C1 segment of cervical spinal cord (tissue), 14 donors: ENCODE measurements around the gene FAM98C.
"Not testable (repeated sequence)": the region's sequence is repeated elsewhere in the genome, so short reads cannot be mapped to it uniquely, and the experiment has no call there.

Experiments used
- DNase-seq, 14 donors: peaks; one replicate each; lab custom pipeline; 2025; lab: John Stamatoyannopoulos, UW

The FAM98C gene

DNA sequence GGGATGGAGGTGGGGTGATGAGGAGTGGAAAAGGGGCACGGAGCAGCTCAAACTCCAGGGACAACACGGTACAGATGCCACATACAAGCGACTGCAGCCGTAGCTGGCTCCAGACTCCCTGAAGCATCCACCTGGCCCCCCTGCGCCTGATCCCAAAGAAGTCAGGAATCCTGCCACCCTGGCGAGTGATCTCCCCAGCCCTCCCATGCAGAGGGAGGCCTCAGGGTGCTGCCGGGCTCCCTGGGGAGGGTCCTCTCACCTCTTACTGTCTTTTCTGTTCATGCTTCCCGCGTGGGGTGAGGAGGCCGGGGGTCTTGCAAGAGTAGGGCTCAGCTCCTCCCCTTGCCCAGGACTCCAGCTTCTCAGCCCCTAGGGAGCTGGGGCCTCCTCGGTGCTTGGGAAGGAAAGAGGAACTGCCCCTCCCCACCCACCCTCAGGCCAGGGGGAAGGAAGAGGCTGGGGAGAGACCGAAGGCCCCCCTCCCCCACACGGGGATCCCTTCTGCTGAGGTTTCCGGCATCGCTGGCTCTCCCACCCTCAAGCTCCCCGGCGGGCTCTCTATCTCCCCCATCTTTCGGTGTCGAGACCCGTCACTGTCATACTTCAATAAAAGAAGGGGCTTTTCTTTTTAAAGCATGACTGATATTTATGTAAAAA is 23.0 kb downstream of the FAM98C start, which contains the start of gene RASGRP4:
Gene RASGRP4 (minus strand): TSS at position 410 of the 657 bp plus-strand sequence. CDS start 128 bp downstream, at position 282.
- peak in 6 of 14 donors; percentile 1 to 44 (median 6) for DNase-seq

DNA sequence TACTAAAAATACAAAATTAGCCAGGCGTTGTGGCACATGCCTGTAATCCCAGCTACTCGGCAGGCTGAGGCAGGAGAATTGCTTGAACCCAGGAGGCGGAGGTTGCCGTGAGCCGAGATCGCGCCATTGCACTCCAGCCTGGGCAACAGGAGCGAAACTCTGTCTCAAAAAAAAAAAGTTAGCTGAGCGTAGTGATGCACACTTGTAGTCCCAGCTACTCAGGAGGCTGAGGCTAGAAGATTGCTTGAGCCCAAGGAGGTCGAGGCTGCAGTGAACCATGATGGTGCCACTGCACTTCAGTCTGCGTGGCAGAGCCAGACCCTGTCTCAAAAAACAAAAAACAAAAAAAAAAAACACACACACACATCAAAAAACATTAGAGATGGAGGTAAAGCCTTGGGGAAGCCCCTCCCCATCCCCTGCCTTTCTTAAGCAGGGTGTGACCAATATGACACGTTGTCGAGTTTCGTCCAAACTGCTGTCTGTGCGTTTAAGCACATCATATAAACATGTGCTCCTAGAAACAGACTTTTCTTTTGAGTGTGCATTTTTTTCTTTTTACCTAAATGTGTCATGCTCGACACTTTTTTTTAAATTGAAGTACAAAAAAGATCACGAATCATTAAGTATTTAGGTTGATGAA is 24.3 kb downstream of the FAM98C start:
- not testable (repeated sequence) for DNase-seq

DNA sequence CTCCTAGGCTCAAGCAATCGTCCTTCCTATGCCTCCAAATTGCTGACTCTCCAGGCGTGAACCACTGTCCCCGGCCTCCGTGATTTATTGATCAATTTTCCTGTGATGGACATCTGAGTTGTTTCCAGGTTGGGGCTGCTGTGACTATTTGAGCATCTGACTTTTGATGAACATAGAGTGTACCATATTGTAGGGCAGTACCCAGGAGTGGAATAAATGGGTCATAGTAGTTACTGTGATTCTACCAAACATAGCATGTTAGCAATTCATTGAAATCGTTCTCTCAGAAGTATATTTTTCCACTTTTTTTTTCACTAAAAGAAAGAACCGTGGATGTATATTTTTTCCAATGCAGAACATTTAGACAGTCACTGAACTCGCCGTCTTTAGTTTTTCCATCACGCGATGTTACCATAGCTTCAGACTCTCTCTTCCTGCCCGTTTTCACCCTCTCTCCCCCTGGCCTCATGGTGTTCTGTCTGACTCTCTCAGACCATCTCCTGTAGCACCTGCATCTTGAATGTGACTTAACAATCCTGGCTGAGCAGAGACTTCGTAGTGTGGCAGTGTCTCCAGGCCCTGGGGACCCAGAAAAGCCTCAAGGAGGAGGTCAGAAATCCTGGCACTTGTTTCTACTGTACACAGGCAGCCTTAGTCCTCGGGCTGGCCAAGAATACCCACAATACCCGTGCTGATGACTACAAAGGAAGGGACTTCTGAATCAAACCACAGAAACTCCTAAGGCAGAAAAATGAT is 26.3 kb downstream of the FAM98C start:
- DNase-seq = no peak

DNA sequence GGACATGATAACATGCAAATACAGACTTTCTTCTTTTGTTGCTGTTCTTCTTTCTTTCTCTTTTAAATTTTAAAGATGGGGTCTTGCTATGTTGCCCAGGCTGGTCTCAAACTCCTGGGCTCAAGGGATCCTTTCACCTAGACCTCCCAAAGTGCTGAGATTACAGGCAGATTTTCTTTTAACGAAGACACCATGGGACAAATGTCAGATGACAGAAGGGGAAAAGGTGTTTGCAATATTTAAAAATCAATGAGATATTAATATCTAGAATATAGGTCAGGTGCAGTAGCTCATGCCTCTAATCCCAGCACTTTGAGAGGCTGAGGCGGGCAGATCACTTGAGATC is 26.9 kb downstream of the FAM98C start:
- DNase-seq = no peak

DNA sequence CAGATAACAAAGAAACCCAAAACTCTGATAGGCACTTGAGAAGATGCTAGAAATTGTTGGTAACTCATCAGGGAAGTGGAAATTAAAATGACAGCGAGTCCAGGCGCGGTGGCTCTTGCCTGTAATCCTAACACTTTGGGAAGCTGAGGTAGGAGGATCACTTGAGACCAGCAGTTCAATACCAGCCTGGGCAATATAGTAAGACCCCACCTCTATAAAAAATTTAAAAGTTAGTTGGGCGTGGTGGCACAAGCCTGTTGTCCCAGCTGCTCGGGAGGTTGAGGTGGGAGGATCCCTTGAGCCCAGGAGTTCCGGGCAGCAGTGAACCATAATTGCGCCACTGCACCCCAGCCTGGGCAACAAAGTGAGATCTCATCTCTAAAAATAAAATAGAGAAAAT is 28.0 kb downstream of the FAM98C start:
- DNase-seq = no peak

DNA sequence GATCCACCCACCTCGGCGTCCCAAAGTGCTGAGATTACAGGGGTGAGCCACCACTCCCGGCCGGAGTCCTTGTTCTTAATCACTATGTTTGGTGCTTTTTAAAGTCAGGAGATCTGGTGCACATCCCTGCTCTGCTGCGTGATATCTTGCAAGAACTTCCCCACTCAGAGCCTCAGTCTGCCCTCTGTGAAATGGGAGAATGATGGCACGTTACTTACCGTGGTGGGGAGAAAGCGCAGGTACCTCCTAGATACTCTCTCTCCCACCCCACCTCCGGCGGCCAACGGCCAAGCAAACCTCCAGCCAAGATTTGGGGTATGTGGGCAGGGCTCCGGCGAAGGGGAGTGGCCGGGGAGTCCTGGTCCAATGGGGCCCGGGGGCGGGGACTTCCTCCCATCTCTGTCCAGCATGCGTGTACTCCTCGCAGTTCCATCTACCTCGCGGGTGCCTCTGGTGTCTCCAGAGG is 30.4 kb downstream of the FAM98C start, which contains the start of gene RYR1:
Gene RYR1 (plus strand): TSS at position 424 of the 466 bp plus-strand sequence. CDS start 139 bp downstream, outside the sequence.
- peak in 10 of 14 donors; percentile 2 to 69 (median 30) for DNase-seq

DNA sequence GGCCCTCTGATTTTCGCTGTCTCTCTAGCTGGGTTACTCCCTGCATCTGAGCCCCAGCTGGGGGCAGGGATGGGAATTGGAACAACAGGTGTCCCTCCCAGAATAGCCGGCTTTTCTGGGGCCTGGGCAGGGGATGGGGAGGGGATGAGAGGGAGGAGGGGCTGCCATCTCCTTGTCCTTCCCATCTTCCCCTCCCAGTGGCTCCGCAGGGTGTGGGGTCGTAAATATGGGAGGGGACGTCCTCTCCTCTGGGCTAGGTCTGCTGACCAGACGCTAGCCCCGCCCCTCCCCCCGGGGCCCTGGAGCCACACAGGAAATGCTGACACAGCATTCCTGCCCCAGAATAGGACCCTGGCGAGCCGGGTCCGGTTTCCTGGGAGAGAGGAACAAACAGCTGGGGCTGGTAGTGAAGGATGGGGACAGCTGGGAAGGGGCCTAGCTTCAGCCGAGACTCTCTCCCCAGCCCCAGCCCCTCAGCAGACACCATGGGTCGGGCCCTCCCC is 31.7 kb downstream of the FAM98C start:
- peak in 9 of 14 donors; percentile 6 to 67 (median 28) for DNase-seq

DNA sequence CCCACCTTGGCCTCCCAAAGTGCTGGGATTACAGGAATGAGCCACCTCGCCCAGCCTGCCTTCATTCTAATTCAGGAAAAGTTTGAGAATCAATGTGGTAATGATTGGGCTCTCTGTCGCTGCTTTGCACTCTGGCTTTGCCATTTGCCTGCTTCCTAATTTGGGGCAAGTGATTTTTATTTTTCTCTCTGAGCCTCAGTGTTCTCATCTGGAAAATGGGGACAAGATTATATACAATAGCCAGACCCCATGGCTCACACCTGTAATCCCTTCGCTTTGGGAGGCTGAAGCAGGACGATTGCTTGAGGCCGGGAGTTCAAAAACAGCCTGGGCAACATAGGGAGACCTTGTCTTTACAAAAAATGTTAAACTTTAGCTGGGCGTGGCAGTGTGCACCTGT is 34.4 kb downstream of the FAM98C start:
- DNase-seq = no peak

DNA sequence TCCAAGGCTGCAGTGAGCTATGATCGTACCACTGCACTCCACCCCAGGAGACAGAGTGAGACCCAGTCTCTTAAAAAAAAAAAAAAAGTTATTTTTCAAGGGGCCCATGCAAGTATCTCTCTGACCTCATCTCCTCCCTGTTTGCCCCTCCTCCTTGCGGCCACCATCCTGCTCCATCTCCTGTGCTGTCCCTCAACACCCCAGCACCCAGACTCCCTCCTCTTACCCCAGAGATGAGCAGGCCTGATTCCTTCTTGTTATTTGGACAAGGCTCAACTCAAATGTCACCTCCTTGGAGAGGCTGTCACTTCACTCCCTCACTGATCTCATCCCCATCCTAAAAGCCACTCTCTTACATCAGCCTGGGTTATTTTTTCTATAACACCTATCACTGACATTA is 35.0 kb downstream of the FAM98C start:
- no peak for DNase-seq

DNA sequence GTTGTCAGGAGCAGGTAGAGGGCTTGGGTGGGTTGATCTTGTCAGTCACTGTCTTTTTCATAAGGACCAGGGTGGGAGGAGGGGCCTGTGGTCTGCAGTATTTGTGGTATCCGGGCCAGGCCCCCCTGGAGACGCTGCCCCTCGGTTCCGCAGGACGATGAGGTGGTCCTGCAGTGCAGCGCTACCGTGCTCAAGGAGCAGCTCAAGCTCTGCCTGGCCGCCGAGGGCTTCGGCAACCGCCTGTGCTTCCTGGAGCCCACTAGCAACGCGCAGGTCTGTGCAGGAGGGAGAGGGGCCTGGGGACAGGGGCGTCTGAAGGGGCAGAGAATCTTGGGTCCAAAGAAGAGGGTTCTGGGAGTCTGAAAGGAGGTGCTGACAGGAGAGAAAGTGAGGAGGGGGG is 37.7 kb downstream of the FAM98C start:
- no peak for DNase-seq

DNA sequence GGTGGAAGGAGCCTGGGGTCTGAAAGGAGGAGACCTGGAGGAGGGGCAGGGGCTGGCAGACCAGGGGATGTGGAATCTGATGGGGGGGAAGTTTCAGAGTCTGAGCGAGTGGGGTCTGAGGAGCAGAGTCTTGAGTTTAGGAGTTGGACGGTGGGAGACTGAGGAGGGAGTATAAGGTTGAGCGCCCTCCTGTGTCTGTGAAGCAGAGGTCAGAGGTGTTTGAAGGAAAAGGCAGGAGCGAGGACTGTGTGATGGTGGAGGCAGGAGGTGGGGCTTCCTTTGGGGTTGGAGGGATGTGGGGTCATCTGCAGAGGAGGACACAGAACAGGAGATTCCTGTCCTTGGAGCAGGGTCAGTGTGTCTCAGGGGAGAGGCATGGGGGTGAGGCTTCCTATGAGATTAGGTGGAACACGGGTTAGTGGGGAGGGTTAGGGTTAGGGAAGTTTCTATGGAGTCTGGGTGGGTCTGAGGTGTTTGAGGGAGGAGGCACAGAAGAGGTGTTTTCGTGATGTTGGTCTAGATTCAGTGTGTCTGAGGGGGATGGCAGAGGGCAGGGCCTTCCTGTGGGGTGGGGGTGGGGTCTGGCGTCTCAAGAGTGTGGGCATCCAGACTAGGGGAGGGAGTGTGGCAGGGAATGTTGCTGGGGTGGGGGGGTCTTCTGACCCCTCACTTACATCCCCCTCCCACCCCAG is 38.9 kb downstream of the FAM98C start:
- DNase-seq = no peak

DNA sequence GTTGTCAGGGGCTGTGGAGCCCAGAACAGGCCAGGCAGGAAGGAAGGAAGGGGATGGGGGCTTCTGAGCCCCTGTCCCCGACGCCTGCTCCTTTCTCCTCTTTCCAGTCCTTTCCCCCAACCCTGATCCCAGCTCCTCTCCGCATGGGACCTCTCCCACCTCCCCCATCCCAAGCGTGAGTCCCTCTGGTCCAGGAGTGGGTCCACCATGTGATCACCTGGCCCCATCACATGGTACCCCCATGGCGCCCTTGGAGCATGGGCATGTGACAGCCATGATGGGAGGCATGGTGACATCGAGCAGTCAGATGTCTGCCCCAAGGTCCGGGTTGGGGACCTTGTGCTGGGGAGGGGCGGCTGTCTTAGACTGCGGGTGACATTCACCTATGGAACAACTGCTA is 39.8 kb downstream of the FAM98C start:
- no peak for DNase-seq

DNA sequence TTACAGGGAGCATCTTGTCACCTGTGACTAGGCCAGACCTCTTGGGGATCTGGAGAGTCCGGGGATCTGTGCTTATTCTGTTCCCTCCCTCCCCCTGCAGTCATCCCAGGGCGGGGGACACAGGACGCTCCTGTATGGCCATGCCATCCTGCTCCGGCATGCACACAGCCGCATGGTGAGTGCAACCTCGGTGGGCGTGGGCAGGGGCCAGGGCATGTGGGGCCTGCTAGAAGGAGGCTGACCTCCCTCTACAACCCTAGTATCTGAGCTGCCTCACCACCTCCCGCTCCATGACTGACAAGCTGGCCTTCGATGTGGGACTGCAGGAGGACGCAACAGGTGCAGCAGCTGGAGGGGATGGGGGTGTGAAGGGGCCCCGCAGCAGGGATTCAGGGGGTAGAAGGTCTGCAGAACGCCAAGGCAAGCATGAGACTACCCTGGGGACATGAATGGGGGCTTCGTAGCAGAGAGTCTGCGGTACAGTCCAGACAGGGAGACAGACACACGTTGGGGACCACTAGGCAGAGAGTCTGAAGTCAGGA is 40.6 kb downstream of the FAM98C start:
- no peak for DNase-seq

DNA sequence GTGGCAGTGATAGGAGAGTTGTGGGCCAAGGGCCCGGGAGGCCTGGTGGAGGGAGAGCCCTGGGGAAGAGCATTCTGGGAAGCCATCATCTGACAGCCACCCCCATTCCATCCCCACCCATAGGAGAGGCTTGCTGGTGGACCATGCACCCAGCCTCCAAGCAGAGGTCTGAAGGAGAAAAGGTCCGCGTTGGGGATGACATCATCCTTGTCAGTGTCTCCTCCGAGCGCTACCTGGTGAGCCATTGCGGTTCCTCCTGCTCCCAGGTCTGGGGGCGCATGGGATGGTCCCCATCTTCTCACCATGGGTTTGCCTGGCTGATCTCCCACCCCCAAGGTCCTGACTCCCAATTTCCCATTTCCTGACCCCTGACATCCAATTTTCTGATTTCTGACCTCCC is 41.1 kb downstream of the FAM98C start:
- no peak for DNase-seq

DNA sequence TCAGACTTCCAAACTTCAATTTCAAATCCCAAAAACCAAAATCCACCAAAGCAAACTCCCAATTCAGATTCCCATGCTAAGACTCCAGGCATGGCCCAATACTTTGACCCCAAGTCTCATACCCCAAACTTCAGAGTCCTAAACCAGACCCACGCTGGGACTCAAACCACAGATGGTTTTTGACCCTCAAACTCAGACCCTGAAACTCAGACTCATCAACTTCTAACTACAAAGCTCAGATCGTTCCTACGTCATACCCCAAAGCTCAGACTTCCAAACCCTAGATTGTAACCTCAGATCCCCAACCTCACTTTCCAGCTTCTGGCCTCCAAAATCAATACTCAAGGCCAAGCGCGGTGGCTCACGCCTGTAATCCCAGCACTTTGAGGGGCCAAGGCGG is 42.5 kb downstream of the FAM98C start:
- no peak for DNase-seq

DNA sequence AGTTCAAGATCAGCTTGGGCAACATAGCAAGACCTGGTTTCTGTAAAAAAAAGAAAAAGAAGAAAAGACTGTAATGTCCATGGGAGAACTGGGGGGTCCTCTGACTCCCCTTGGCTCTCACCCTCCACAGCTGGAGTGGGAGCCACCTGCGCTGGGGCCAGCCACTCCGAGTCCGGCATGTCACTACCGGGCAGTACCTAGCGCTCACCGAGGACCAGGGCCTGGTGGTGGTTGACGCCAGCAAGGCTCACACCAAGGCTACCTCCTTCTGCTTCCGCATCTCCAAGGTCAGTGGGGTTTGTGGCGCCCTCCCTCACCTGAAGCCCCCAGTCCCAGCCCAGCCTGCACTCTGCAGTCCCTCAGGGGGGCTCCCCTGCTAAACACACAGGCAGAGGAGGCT is 45.3 kb downstream of the FAM98C start:
- no peak for DNase-seq

DNA sequence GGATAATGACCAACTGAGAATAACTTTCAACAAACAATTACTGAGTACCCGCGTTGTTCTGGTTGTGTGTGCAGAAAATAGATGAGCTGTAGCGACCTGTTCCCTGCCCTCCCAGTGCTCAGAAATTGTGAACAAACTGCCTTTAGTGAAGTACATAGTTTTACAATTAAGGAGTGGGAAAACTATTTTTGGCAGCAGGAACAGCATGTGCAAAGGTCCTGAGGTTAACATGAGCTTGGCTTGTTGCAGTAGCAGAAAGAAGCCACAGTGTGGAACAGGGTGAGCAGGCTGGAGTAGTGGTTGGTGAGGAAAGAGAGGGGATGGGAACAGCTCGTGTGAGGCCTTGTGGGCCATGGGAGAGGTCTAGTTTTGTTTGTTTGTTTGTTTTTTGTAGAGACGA is 46.6 kb downstream of the FAM98C start:
- DNase-seq = no peak

DNA sequence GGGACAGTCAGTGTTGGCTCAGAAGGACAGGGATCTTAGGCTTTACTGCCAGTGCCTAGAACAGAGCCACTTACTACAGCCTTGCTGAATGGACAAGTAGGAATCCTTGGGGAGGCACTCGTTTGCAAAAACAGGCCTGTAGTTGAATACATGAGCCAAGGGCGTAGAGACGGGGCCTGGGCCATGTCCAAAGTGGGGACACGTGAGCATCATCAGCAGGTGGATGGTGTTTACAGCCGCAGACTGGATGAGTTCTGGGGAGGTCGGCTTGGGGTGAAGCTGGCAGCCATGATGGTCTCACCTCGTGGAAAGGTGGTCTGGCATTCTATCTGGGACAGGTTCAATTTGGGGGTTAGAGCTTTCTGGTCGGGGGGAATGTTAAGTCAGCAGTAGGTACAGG is 48.1 kb downstream of the FAM98C start:
- no peak for DNase-seq

DNA sequence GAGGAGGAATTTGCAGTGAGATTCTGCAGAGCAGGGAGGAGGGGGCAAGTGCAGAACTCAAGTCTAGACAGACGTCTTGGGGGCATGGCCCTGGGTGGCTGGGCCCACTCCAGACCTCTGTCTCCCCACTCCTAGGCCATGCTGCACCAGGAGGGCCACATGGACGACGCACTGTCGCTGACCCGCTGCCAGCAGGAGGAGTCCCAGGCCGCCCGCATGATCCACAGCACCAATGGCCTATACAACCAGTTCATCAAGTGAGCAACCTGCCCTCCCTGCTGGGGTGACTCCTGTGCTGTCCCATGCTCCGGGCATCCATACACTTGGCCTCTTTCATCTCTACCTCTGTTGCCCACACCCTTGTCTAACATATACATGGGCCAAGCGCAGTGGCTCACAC is 48.7 kb downstream of the FAM98C start:
- no peak for DNase-seq

DNA sequence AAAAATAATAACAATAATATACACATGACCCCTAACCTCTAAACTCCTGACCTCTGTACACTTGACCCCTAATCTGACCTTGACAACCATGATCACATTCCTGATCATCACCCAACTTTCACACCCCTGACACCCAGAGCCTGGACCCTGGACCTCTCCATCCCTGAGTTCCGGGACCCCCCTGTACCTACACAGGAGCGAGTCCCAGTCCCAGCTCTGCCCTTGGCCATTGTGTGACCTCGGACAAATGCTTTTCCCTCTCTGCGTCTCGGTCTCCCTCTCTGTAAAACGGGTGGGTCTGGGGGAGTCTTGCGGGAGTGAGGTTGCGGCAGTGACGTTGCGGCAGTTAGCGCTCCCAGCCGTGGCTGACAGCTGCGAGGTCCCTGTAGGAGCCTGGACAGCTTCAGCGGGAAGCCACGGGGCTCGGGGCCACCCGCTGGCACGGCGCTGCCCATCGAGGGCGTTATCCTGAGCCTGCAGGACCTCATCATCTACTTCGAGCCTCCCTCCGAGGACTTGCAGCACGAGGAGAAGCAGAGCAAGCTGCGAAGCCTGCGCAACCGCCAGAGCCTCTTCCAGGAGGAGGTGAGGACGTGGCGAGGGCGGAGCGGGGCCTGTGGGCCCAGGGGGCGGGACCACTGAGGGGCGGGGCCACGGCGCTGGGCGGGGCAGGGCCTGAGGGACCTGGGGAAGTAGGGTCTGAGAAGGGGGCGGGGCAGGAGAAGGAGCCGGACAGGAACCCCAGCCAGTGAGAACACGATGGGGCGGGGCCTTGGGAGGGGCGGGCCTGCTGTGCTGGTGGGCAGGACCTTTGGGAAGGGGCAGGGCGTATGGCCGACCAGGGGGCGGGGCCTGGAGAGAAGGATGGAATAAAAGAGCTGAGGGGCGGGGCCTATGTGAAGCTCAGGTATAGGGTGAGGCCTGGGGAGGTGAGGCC is 49.8 kb downstream of the FAM98C start:
- DNase-seq = no peak
